Stimulated activated CD4-positive, alpha-beta T cell treated with anti-CD3 and anti-CD28 coated beads, Interleukin-1b, Interleukin-23, amount 100 ng/mL, for 1 hour (primary cell): ENCODE measurements around the gene ATP6V1A.
"Not testable (repeated sequence)": the region's sequence is repeated elsewhere in the genome, so short reads cannot be mapped to it uniquely, and the experiment has no call there.

Source experiments
- DNase-seq, 2 donors: peaks; one replicate each; pipeline ENCODE4 v3.0.0-alpha.2; 2020; ENCODE audit warnings: low read depth in 2 of 2

ATP6V1A gene

GRCh38 chr3:113828600-113828999 is 81.8 kb downstream of the ATP6V1A start:
- DNase-seq: no peak

- DNase-seq: no peak
Measured at GRCh38 chr3:113829576-113830354, 82.9 kb downstream of the ATP6V1A start.

- no peak for DNase-seq
Measured at GRCh38 chr3:113831103-113831355, 84.2 kb downstream of the ATP6V1A start.

GRCh38 chr3:113832477-113833164 is 85.8 kb downstream of the ATP6V1A start:
- no peak for DNase-seq

GRCh38 chr3:113834983-113835382 is 88.1 kb downstream of the ATP6V1A start:
- DNase-seq: no peak

DNA sequence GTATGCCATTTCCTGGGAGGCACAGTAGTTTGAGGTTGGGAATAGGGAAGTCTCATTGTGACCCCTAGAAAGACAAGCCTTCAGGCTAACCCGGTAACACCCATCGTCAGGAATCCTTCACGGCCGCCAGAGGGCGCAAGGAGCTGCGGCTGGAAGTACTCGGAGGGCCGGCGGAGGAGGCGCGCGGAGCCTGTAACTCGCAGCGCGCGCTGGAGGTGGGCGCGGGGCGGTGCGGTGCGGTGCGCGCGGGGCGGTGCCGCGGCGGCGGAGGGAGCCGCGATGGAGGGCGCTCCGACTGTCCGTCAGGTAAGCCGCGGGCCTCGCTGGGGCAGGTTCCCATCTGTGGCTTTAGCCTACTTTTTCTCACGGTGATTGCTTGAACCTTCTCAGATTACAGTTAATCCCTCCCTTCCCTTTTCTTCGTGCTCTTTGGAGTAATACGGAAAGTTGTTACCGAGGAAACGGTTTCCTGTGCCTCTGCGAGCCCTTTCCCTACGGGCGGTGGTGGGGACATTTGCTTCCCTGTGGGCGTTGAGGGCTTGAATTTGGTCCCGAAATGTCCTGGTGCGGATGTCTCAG is 91.9 kb downstream of the ATP6V1A start, which contains the start of gene GRAMD1C:
GRAMD1C (plus strand) TSS at position 158 of the 579 bp plus-strand sequence; CDS start at position 280, 122 bp downstream.
- peak; percentile 61 to 65 for DNase-seq

- no peak for DNase-seq
Measured at GRCh38 chr3:113839551-113839950, 92.7 kb downstream of the ATP6V1A start.

DNA sequence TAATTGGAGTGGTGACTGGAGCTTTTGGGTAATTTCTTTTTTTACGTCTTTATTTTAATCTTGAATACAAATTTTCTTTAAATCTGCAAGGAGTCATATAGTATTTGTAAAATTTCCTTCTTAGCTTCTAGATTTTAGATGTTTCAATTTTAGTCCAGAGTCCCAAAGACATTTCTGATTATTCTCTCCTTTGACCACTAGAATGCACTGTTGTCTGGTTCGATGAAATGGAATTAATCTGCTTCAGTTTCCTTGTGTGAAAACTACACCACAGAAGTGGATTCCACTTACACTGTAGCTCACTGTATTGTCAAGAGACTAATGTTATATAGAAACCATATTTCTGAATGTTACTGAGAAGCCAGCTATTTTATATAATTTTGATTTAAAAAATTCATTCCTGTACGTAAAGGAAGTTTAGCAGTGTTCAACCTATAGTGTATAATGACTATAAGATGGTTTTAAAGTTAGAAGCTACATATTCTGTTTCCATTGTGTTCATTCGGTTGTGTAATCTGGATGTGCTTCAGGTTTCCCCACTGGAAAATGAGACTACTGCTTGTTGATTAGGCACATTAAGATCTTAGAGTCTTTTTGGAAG is 97.9 kb downstream of the ATP6V1A start:
- DNase-seq: no peak

- no peak for DNase-seq
Measured at GRCh38 chr3:113847247-113847646, 100.4 kb downstream of the ATP6V1A start.

- no peak for DNase-seq
Measured at GRCh38 chr3:113847664-113848461, 101.0 kb downstream of the ATP6V1A start.

- not testable (repeated sequence) for DNase-seq
Measured at GRCh38 chr3:113849071-113849470, 102.2 kb downstream of the ATP6V1A start.

DNA sequence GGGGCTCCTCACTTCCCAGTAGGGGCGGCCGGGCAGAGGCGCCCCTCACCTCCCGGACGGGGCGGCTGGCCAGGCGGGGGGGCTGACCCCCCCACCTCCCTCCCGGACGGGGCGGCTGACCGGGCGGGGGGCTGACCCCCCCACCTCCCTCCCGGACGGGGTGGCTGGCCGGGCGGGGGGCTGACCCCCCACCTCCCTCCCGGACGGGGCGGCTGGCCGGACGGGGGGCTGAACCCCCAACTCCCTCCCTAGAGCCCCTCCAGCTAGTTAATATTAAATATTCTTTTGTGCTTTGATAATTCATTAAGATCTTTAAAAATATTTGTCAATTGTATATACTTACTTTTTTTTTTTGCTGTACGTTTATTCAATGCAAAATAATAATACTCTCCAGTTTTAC is 103.0 kb downstream of the ATP6V1A start:
- not testable (repeated sequence) for DNase-seq

GRCh38 chr3:113850391-113850790 is 103.6 kb downstream of the ATP6V1A start:
- DNase-seq: not testable (repeated sequence)

DNA sequence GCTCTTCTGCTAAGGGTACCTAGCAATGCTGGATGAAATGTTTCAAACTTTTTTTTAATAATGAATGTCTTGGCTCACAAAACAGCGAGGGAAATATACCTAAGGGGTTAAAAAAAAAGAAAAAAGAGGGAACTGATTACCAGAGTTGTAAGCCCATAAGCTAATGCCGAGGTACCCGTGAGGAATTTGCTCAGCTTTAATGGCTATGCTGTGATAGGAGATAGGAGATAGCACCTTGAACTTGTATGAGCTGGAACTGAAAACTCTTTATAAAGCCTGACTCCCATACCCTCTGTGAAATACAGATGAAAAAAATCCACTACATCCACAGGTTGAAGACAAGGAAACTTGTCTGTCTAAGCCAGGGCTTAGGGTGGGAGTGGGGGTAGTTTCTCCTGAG is 105.7 kb downstream of the ATP6V1A start:
- DNase-seq: no peak
